ENCODE data around the gene HEXD. TPM values are rescaled to one million over a fixed set of nuclear protein-coding genes. Genes with fewer than 3 reads are reported as not detected.

HEXD gene
- total and polyA plus RNA-seq, 10 of the 15 experiments (the other 5 are each of a cell fraction or from before 2014, with no cell fraction given), result 1.6 to 24.2 (median 7.0) TPM

GRCh38 chr17:82400830-82401229 is 17.3 kb upstream of the HEXD start:
- intact Hi-C loops (cut with micrococcal nuclease; ENCODE audit: unreplicated experiment), result loop anchor here (5.0 kb wide), 1 partner anchor 34 kb away; no protein-coding TSS in a partner anchor
- peak; percentile 85 for ATAC-seq
- no TSS peak for BruUV-seq (replicated peaks)
- H3K9ac ChIP-seq (ENCODE audit: control insufficient read depth, insufficient read depth, low read length), result no peak overlapping the region
- H3K27me3 ChIP-seq (replicated peaks in 1 of 2; ENCODE audit: control insufficient read depth in 2 of 2, insufficient read depth in 2 of 2, low read length in 1 of 2), result no peaks in the 10 kb centered on the region
- H3K4me1 ChIP-seq (ENCODE audit: control insufficient read depth, insufficient read depth, low read length), result peaks cover 6% of the 10 kb centered on the region; the same call in 1 of the 2 replicates
- RAD21 ChIA-PET (ENCODE audit: unreplicated experiment), result interaction anchor here (0.9 kb wide), 1 partner anchor 50 kb away, joined by 3 read pairs; no protein-coding TSS in a partner anchor
- WGBS (ENCODE audit: insufficient coverage, insufficient replicate concordance, low lambda C conversion rate, missing lambda C conversion rate), result 7% methylated on average over 17 of the region's 19 CpGs
- POLR2A ChIA-PET, result interaction anchor here (1.2 kb wide), 1 partner anchor 18 kb away, joined by 3 read pairs; no protein-coding TSS in a partner anchor
- FAIRE-seq, result peak; percentile 31
- H3K36me3 ChIP-seq (ENCODE audit: control insufficient read depth in 2 of 2, insufficient read depth in 2 of 2, low read length in 1 of 2), result peaks cover 2 to 14% of the 10 kb centered on the region in 2 experiments; a peak in 3 of 4 replicates
- CTCF ChIA-PET, result interaction anchor here (0.6 to 1.5 kb wide), 3 partner anchors 80 to 149 kb away, joined by 3 read pairs; no protein-coding TSS in a partner anchor
- H3K9me3 ChIP-seq (replicated peaks; ENCODE audit: control insufficient read depth, insufficient read depth, low read length), result no peaks in the 10 kb centered on the region
- H4K20me1 ChIP-seq (ENCODE audit: control insufficient read depth, insufficient read depth), result no peaks in the 10 kb centered on the region
- H3K4me2 ChIP-seq (ENCODE audit: control insufficient read depth, insufficient read depth), result peak overlapping the region; percentile 71; the same call in 1 of the 2 replicates
- no peak for DNase-seq (ENCODE audit: low read depth, low spot score)
- no peak overlapping the region for H3K27ac ChIP-seq (ENCODE audit: control insufficient read depth, insufficient read depth)
- SMC1A ChIA-PET (ENCODE audit: uncharacterized antibody, unreplicated experiment), result interaction anchor here (0.9 to 1.4 kb wide), 4 partner anchors 9 to 246 kb away, joined by 3 to 5 read pairs (median 4); no protein-coding TSS in a partner anchor
- H3K4me3 ChIP-seq, result peak overlapping the region; percentile 19; the same call in 1 of the 2 replicates
- in situ Hi-C loops (cut with MboI), result no loop called here
- H2AFZ ChIP-seq (ENCODE audit: control insufficient read depth, low read depth, low read length), result no peak overlapping the region
- H3K79me2 ChIP-seq (ENCODE audit: control insufficient read depth, insufficient read depth, low read length), result no peaks in the 10 kb centered on the region
- TF ChIP-seq ZBTB40 (IDR thresholded peaks at IDR 0.05; ENCODE audit: borderline replicate concordance) (peak; percentile 66; the same call in 1 of the 2 replicates), EED (IDR thresholded peaks at IDR 0.05; ENCODE audit: low read depth) (peak; percentile 77), ZBTB4 (CRISPR knock-in tag; IDR thresholded peaks at IDR 0.05) (no peak), JUND (IDR thresholded peaks at IDR 0.05; ENCODE audit: low read depth, low read length) (no peak), MEF2B (IDR thresholded peaks at IDR 0.05; ENCODE audit: partially characterized antibody, poor library complexity, severe bottlenecking) (peak; percentile 32), NFYA (IDR thresholded peaks at IDR 0.05; ENCODE audit: borderline replicate concordance, low read depth, low read length) (no peak), RUNX3 (IDR thresholded peaks at IDR 0.05; ENCODE audit: low read length) (peak; percentile 96), POU2F2 (IDR thresholded peaks at IDR 0.05; ENCODE audit: borderline replicate concordance, low read depth, low read length) (0 out of 3 replicates have a peak, but pooled peaks have one; percentile 24)
- TF ChIP-seq, protein P1, sequence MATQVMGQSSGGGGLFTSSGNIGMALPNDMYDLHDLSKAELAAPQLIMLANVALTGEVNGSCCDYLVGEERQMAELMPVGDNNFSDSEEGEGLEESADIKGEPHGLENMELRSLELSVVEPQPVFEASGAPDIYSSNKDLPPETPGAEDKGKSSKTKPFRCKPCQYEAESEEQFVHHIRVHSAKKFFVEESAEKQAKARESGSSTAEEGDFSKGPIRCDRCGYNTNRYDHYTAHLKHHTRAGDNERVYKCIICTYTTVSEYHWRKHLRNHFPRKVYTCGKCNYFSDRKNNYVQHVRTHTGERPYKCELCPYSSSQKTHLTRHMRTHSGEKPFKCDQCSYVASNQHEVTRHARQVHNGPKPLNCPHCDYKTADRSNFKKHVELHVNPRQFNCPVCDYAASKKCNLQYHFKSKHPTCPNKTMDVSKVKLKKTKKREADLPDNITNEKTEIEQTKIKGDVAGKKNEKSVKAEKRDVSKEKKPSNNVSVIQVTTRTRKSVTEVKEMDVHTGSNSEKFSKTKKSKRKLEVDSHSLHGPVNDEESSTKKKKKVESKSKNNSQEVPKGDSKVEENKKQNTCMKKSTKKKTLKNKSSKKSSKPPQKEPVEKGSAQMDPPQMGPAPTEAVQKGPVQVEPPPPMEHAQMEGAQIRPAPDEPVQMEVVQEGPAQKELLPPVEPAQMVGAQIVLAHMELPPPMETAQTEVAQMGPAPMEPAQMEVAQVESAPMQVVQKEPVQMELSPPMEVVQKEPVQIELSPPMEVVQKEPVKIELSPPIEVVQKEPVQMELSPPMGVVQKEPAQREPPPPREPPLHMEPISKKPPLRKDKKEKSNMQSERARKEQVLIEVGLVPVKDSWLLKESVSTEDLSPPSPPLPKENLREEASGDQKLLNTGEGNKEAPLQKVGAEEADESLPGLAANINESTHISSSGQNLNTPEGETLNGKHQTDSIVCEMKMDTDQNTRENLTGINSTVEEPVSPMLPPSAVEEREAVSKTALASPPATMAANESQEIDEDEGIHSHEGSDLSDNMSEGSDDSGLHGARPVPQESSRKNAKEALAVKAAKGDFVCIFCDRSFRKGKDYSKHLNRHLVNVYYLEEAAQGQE (IDR thresholded peaks at IDR 0.05; ENCODE audit: low read depth, low read length), result no peak

All from GM12878 (cell line).